K562 (cell line): Measurements from ENCODE around the gene CSKMT. TPM values are rescaled to one million over a fixed set of nuclear protein-coding genes. Genes with fewer than 3 reads are reported as not detected.
A peak's percentile ranks its signal among the peaks of the same experiment; 100 is the strongest.

ENCODE experiments used
- HBP1 ChIP-seq: fragments of 450-650 bp; formaldehyde crosslinking; IDR thresholded peaks from 2 replicates; pipeline ENCODE4 v1.4.0; 2022; ENCODE audit warnings: missing genetic modification characterization
- HNRNPLL ChIP-seq: fragments of 200-400 bp; formaldehyde crosslinking; IDR thresholded peaks from 2 replicates; pipeline ENCODE4 v1.6.1; 2017; ENCODE audit warnings: low read length, low read depth, mild to moderate bottlenecking; ENCODE audit not compliant: poor library complexity, severe bottlenecking
- KDM1A ChIP-seq, 2 experiments: fragments of 450-650 bp; IDR thresholded peaks; 2 replicates each; pipeline ENCODE4 v1.6.1; 2016; ENCODE audit warnings: mild to moderate bottlenecking in 2 of 2
- KLF1 ChIP-seq: fragments of 450-650 bp; IDR thresholded peaks from 2 replicates; pipeline ENCODE4 v1.6.1; 2016; ENCODE audit warnings: missing genetic modification characterization, missing compliant biosample characterization
- MAFF ChIP-seq: IDR thresholded peaks from 2 replicates; pipeline ENCODE4 v1.6.1; 2012; ENCODE audit warnings: low read length, improper control_type of control experiment
- MTF1 ChIP-seq: fragments of 250-450 bp; sonication (Bioruptor Pico); IDR thresholded peaks from 2 replicates; pipeline ENCODE4 v1.9.0; 2021; ENCODE audit warnings: moderate library complexity, mild to moderate bottlenecking, inconsistent platforms, borderline replicate concordance
- NFE2 ChIP-seq: IDR thresholded peaks from 2 replicates; pipeline ENCODE4 v1.6.1; 2014; ENCODE audit warnings: antibody characterized with exemption, low read depth
- NRF1 ChIP-seq, 2 experiments: fragments of 450-650 bp; IDR thresholded peaks in 1 of 2; conservative IDR thresholded peaks in 1 of 2; 2 replicates each; pipeline ENCODE4 v1.6.1; 2014; ENCODE audit warnings: mild to moderate bottlenecking in 2 of 2
- POLR2G ChIP-seq: fragments of 200-400 bp; formaldehyde crosslinking; IDR thresholded peaks from 2 replicates; pipeline ENCODE4 v1.6.1; 2017; ENCODE audit warnings: low read depth, mild to moderate bottlenecking, antibody characterized with exemption, low read length, moderate library complexity
- TBL1XR1 ChIP-seq, 2 experiments: IDR thresholded peaks; 2 replicates each; pipeline ENCODE4 v1.6.1; 2012; ENCODE audit warnings: improper control_type of control experiment in 2 of 2, low read length in 2 of 2, mild to moderate bottlenecking in 1 of 2
- TCFL5 ChIP-seq: fragments of 250-450 bp; sonication (Bioruptor Pico); conservative IDR thresholded peaks from 2 replicates; pipeline ENCODE4 v1.6.1; 2021; ENCODE audit warnings: mild to moderate bottlenecking, moderate library complexity, matching md5 sums
- THAP7 ChIP-seq: fragments of 250-450 bp; sonication (Bioruptor Pico); IDR thresholded peaks from 2 replicates; pipeline ENCODE4 v1.5.0; 2021
- ZKSCAN3 ChIP-seq: fragments of 250-450 bp; sonication (Bioruptor Pico); IDR thresholded peaks from 2 replicates; pipeline ENCODE4 v1.4.0; 2020
- ZNF24 ChIP-seq: fragments of 450-650 bp; IDR thresholded peaks from 2 replicates; pipeline ENCODE4 v1.6.1; 2016
- ZNF384 ChIP-seq: IDR thresholded peaks from 2 replicates; pipeline ENCODE4 v1.6.1; 2012; ENCODE audit warnings: low read depth, low read length, improper control_type of control experiment
- ZNF639 ChIP-seq, 2 experiments: fragments of 200-800 bp in 1 of 2; sonication (Bioruptor generic) in 1 of 2; sonication (generic) in 1 of 2; formaldehyde crosslinking in 1 of 2; IDR thresholded peaks in 1 of 2; conservative IDR thresholded peaks in 1 of 2; 2 replicates each; pipeline versions ENCODE4 v1.5.0 to v1.6.1; 2016 to 2020; ENCODE audit warnings: missing compliant biosample characterization in 1 of 2, missing genetic modification characterization in 1 of 2, missing genetic modification reagents in 1 of 2
- polyA plus RNA-seq, 8 experiments: library from polyadenylated mRNA; depleted of rRNA in 4 of 8; stranded (reverse) in 5 of 8; unstranded in 3 of 8; fragments of >200 nt; fragmentation: Nextera tagmentation in 2 of 8; fragmentation: Illumina TruSeq in 1 of 8; extraction: Ambion mirVana in 2 of 8; extraction: Trizol in 1 of 8; gene quantifications; 2 replicates each; pipeline versions ENCODE4 v1.2.1 to v1.2.3, GENCODE V29; 2011 to 2014; ENCODE audit warnings: inconsistent platforms in 1 of 8, missing spikeins in 1 of 8
- total RNA-seq, 7 experiments: library from RNA; depleted of rRNA in 6 of 7; stranded (reverse); fragments of >200 nt in 6 of 7; fragmentation: Illumina TruSeq in 2 of 7; extraction: Trizol in 2 of 7; gene quantifications; 2 replicates each; pipeline versions ENCODE4 v1.2.1 to v1.2.3, GENCODE V29; 2011 to 2021; ENCODE audit warnings: low replicate concordance in 1 of 7
- TF ChIP-seq, protein P1 (sequence below): fragments of 450-650 bp; IDR thresholded peaks from 2 replicates; pipeline ENCODE4 v1.7.0; 2016; ENCODE audit warnings: borderline replicate concordance
- TF ChIP-seq, protein P2 (sequence below): sonication (generic); formaldehyde crosslinking; IDR thresholded peaks from 2 replicates; pipeline ENCODE4 v1.9.0; 2022; ENCODE audit warnings: mild to moderate bottlenecking, missing genetic modification reagents

Gene CSKMT
- total and polyA plus RNA-seq, 9 of the 15 experiments (the other 6 are each of a cell fraction or from before 2014, with no cell fraction given): 10.3 to 108 (median 27.2) TPM

GRCh38 chr11:62705880-62706849 is 41.1 kb downstream of the CSKMT start (continued):
- TF ChIP-seq, protein P1, sequence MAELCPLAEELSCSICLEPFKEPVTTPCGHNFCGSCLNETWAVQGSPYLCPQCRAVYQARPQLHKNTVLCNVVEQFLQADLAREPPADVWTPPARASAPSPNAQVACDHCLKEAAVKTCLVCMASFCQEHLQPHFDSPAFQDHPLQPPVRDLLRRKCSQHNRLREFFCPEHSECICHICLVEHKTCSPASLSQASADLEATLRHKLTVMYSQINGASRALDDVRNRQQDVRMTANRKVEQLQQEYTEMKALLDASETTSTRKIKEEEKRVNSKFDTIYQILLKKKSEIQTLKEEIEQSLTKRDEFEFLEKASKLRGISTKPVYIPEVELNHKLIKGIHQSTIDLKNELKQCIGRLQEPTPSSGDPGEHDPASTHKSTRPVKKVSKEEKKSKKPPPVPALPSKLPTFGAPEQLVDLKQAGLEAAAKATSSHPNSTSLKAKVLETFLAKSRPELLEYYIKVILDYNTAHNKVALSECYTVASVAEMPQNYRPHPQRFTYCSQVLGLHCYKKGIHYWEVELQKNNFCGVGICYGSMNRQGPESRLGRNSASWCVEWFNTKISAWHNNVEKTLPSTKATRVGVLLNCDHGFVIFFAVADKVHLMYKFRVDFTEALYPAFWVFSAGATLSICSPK: no peak
- TF ChIP-seq THAP7 (CRISPR knock-in tag) (peak; percentile 69; the same call in 1 of the 2 replicates), MTF1 (no peak), KLF1 (tag) (no peak), TBL1XR1 (IDR thresholded peaks at IDR 0.05; ENCODE audit: low read length in 2 of 2) (no peak), ZNF384 (no peak), NRF1 (conservative IDR thresholded peaks at IDR 0.05 in 1 of 2, IDR thresholded peaks at IDR 0.05 in 1 of 2) (peak; percentile 32 to 57; a peak in 3 of 4 replicates), HBP1 (CRISPR knock-in tag) (peak; percentile 29; the same call in 1 of the 2 replicates), MAFF (no peak), KDM1A (IDR thresholded peaks at IDR 0.05) (no peak), ZKSCAN3 (CRISPR knock-in tag) (no peak), POLR2G (peak; percentile 84), HNRNPLL (peak; percentile 34), NFE2 (peak; percentile 61), ZNF639 (CRISPR knock-in tag; conservative IDR thresholded peaks at IDR 0.05 in 1 of 2, IDR thresholded peaks at IDR 0.05 in 1 of 2) (peak in 1 of 2 experiments; percentile 77; a peak in 2 of 4 replicates), TCFL5 (CRISPR knock-in tag) (no peak), ZNF24 (no peak)
- TF ChIP-seq, protein P2, sequence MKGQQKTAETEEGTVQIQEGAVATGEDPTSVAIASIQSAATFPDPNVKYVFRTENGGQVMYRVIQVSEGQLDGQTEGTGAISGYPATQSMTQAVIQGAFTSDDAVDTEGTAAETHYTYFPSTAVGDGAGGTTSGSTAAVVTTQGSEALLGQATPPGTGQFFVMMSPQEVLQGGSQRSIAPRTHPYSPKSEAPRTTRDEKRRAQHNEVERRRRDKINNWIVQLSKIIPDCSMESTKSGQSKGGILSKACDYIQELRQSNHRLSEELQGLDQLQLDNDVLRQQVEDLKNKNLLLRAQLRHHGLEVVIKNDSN (CRISPR knock-in tag): peak; percentile 29
